IMR-90 (cell line): ENCODE measurements around the gene STX4. TPM values are rescaled to one million over a fixed set of nuclear protein-coding genes. Genes with fewer than 3 reads are reported as not detected.

ENCODE experiments used
- ATAC-seq: fragments of 200-7000 bp; cut with Tn5 transposase; 2 replicates; pipeline ENCODE4 v1.9.1; 2020; ENCODE audit warnings: low read depth, mild to moderate bottlenecking, moderate library complexity
- BruUV-seq: library from RNA; stranded (reverse); fragments of 400-500 nt; replicated peaks from 2 replicates; lab custom pipeline; 2021; lab: Mats Ljungman, UMichigan
- CTCF ChIA-PET: fragments of 300-600 bp; formaldehyde crosslinking; extraction: SDS; loops from one replicate; lab custom pipeline; 2021; ENCODE audit warnings: antibody characterized with exemption; lab: Yijun Ruan, JAX
- POLR2A ChIA-PET: fragments of 300-600 bp; sonication (Branson Sonifier 250); formaldehyde crosslinking; loops from one replicate; lab custom pipeline; 2022; ENCODE audit warnings: antibody characterized with exemption; ENCODE audit not compliant: unreplicated experiment; lab: Charles Lee
- DNase-seq: peaks from one replicate; pipeline ENCODE4 v3.0.0; 2013
- H2AFZ ChIP-seq: replicated peaks from 2 replicates; pipeline ENCODE3; 2013; ENCODE audit warnings: low read length, mild to moderate bottlenecking; ENCODE audit not compliant: poor library complexity
- H2AK5ac ChIP-seq: 2 replicates; pipeline ENCODE4 v1.6.1; 2013; ENCODE audit warnings: low read depth, low read length, inconsistent platforms
- H2AK9ac ChIP-seq: replicated peaks from 2 replicates; pipeline ENCODE3; 2013; ENCODE audit warnings: mild to moderate bottlenecking, low read depth, low read length, moderate library complexity; ENCODE audit not compliant: poor library complexity
- H2BK120ac ChIP-seq: 2 replicates; pipeline ENCODE4 v1.6.1; 2013; ENCODE audit warnings: low read depth, low read length, inconsistent platforms
- H2BK15ac ChIP-seq: 3 replicates; pipeline ENCODE4 v1.6.1; 2013; ENCODE audit warnings: low read depth, low read length, inconsistent platforms
- H2BK20ac ChIP-seq: 2 replicates; pipeline ENCODE4 v1.6.1; 2013; ENCODE audit warnings: low read depth, mild to moderate bottlenecking, inconsistent platforms, low read length, moderate library complexity
- H2BK5ac ChIP-seq: 2 replicates; pipeline ENCODE4 v1.6.1; 2013; ENCODE audit warnings: mild to moderate bottlenecking, low read depth, low read length, inconsistent platforms; ENCODE audit not compliant: poor library complexity, severe bottlenecking
- H3K14ac ChIP-seq: replicated peaks from 2 replicates; pipeline ENCODE4 v1.6.1; 2013; ENCODE audit warnings: low read depth, low read length, inconsistent platforms
- H3K18ac ChIP-seq: 2 replicates; pipeline ENCODE4 v1.6.1; 2013; ENCODE audit warnings: low read depth, low read length, control low read depth
- H3K23ac ChIP-seq: 2 replicates; pipeline ENCODE4 v1.6.1; 2013; ENCODE audit warnings: low read depth, low read length, inconsistent platforms
- H3K27ac ChIP-seq: 2 replicates; pipeline ENCODE4 v1.5.1; 2013; ENCODE audit warnings: mild to moderate bottlenecking, control low read depth, low read length; ENCODE audit not compliant: insufficient read depth
- H3K27me3 ChIP-seq: 2 replicates; pipeline ENCODE4 v1.6.1; 2013; ENCODE audit warnings: low read length; ENCODE audit not compliant: control insufficient read depth, insufficient read depth
- H3K36me3 ChIP-seq: 2 replicates; pipeline ENCODE4 v1.6.1; 2013; ENCODE audit warnings: low read length, mixed read lengths; ENCODE audit not compliant: control insufficient read depth, insufficient read depth
- H3K4ac ChIP-seq: 2 replicates; pipeline ENCODE4 v1.6.1; 2013; ENCODE audit warnings: low read depth, low read length, inconsistent platforms
- H3K4me1 ChIP-seq: 2 replicates; pipeline ENCODE4 v1.6.1; 2013; ENCODE audit warnings: low read length, mixed read lengths; ENCODE audit not compliant: control insufficient read depth, insufficient read depth
- H3K4me2 ChIP-seq: 2 replicates; pipeline ENCODE4 v1.6.1; 2013; ENCODE audit warnings: low read depth, mild to moderate bottlenecking, control low read depth, low read length, moderate library complexity
- H3K4me3 ChIP-seq: 2 replicates; pipeline ENCODE4 v1.5.1; 2013; ENCODE audit warnings: low read depth, mild to moderate bottlenecking, control low read depth, low read length, moderate library complexity; ENCODE audit not compliant: insufficient read depth
- H3K56ac ChIP-seq: 2 replicates; pipeline ENCODE4 v1.6.1; 2013; ENCODE audit warnings: low read length, inconsistent platforms; ENCODE audit not compliant: insufficient read depth; ENCODE audit errors: extremely low read depth
- H3K79me1 ChIP-seq, 2 experiments: 2 replicates each; pipeline ENCODE4 v1.6.1; 2013; ENCODE audit warnings: low read length in 2 of 2, inconsistent platforms in 1 of 2, low read depth in 1 of 2
- H3K9ac ChIP-seq: 2 replicates; pipeline ENCODE4 v1.6.1; 2013; ENCODE audit warnings: low read depth, low read length, control low read depth
- H3K9me1 ChIP-seq: 2 replicates; pipeline ENCODE4 v1.6.1; 2013; ENCODE audit warnings: low read length, inconsistent platforms; ENCODE audit not compliant: insufficient read depth
- H3K9me3 ChIP-seq: 2 replicates; pipeline ENCODE4 v1.6.1; 2013; ENCODE audit warnings: low read length; ENCODE audit not compliant: control insufficient read depth, insufficient read depth
- H4K20me1 ChIP-seq: 2 replicates; pipeline ENCODE4 v1.6.1; 2013; ENCODE audit warnings: low read length, inconsistent platforms; ENCODE audit not compliant: insufficient read depth
- H4K5ac ChIP-seq: 2 replicates; pipeline ENCODE4 v1.6.1; 2013; ENCODE audit warnings: mild to moderate bottlenecking, low read depth, low read length, control low read depth
- H4K8ac ChIP-seq, 2 experiments: 2 replicates each; pipeline ENCODE4 v1.6.1; 2013; ENCODE audit warnings: low read depth in 2 of 2, low read length in 2 of 2, control low read depth in 1 of 2, inconsistent platforms in 1 of 2
- H4K91ac ChIP-seq: 2 replicates; pipeline ENCODE4 v1.6.1; 2013; ENCODE audit warnings: low read depth, low read length, inconsistent platforms; ENCODE audit not compliant: insufficient read depth
- MXI1 ChIP-seq: IDR thresholded peaks from 2 replicates; pipeline ENCODE4 v1.6.1; 2012; ENCODE audit warnings: low read depth, mild to moderate bottlenecking, low read length, moderate library complexity, borderline replicate concordance
- SMC3 ChIP-seq: fragments of 150-350 bp; IDR thresholded peaks from 2 replicates; pipeline ENCODE4 v1.6.1; 2016; ENCODE audit warnings: low read depth, mild to moderate bottlenecking, antibody characterized with exemption, low read length, moderate library complexity
- WGBS, 2 experiments: methylation state at CpG; one replicate each; pipeline versions ENCODE4 v1.1.5 to v1.1.7; 2013; ENCODE audit warnings: missing lambda C conversion rate in 2 of 2; ENCODE audit not compliant: insufficient read length in 1 of 2; ENCODE audit errors: extremely low coverage in 2 of 2; 5-methylcytosine and 5-hydroxymethylcytosine counted together
- dilution Hi-C: fragments of 300-500 bp; cut with HindIII; formaldehyde crosslinking; loops from one replicate; pipeline ENCODE4 v1.14.3; 2018; ENCODE audit warnings: low sequenced_read_pairs; ENCODE audit not compliant: unreplicated experiment
- in situ Hi-C: fragments of 300-500 bp; cut with MboI; formaldehyde crosslinking; loops from 3 replicates; pipeline ENCODE4 v1.14.3; 2019; ENCODE audit warnings: low sequenced_read_pairs, inconsistent platforms, mixed read lengths
- intact Hi-C: fragments of 100-400 bp; cut with micrococcal nuclease; formaldehyde crosslinking; loops from 2 replicates; pipeline ENCODE4 v1.10.0; 2022
- polyA plus RNA-seq, 3 experiments: library from polyadenylated mRNA; depleted of rRNA; stranded (reverse); fragments of >200 nt; gene quantifications; 2 replicates each; pipeline ENCODE4 v1.2.3, GENCODE V29; 2012; ENCODE audit warnings: low replicate concordance in 1 of 3
- total RNA-seq: library from RNA; depleted of rRNA; stranded (reverse); fragments of >200 nt; gene quantifications from 2 replicates; pipeline ENCODE4 v1.2.3, GENCODE V29; 2012

STX4 gene
- total and polyA plus RNA-seq, 2 of the 4 experiments (the other 2 are of a cell fraction), result 23.5 to 67.9 TPM

- ChIA-PET CTCF (interaction anchor here (0.6 kb wide), 2 partner anchors 11 to 132 kb away, joined by 3 to 5 read pairs; no protein-coding TSS in a partner anchor), POLR2A (no interaction called here)
- TF ChIP-seq SMC3 (no peak), MXI1 (no peak)
- no TSS peak for BruUV-seq
- dilution Hi-C loops, result no loop called here
- H3K9me1 ChIP-seq, result peaks cover 21% of the 10 kb centered on the region
- H3K56ac ChIP-seq, result no peak overlapping the region
- no peaks in the 10 kb centered on the region; the same call in 1 of the 2 replicates for H4K20me1 ChIP-seq
- peaks cover 12% of the 10 kb centered on the region for H3K4me1 ChIP-seq
- H3K14ac ChIP-seq, result no peak overlapping the region; the same call in 1 of the 2 replicates
- 98% methylated on average over 8 of the region's 9 CpGs; no CpG with 5 or more reads in 1 of the 2 experiments for WGBS, 2 experiments
- no peak overlapping the region for H3K9ac ChIP-seq
- no peak overlapping the region for H3K27ac ChIP-seq
- peaks cover 22% of the 10 kb centered on the region for H3K36me3 ChIP-seq
- H3K9me3 ChIP-seq, result no peaks in the 10 kb centered on the region
- ATAC-seq (no peak), DNase-seq (no peak)
- no peak overlapping the region for H3K23ac ChIP-seq
- H3K79me1 ChIP-seq, result peaks cover 32 to 61% of the 10 kb centered on the region in 2 experiments; a peak in 3 of 4 replicates
- in situ Hi-C loops, result no loop called here
- H2BK15ac ChIP-seq, result no peak overlapping the region
- no peak overlapping the region; the same call in 1 of the 2 replicates for H4K91ac ChIP-seq
- peak overlapping the region; percentile 77 for H2BK5ac ChIP-seq
- peak overlapping the region; percentile 38; the same call in 1 of the 2 replicates for H2BK120ac ChIP-seq
- no peaks in the 10 kb centered on the region for H3K27me3 ChIP-seq
- H2AK9ac ChIP-seq, result peak overlapping the region; percentile 100
- H3K18ac ChIP-seq, result no peak overlapping the region
- no peak overlapping the region for H3K4me3 ChIP-seq
- 0 out of 2 replicates have a peak overlapping the region, but pooled peaks have one; percentile 0 for H4K5ac ChIP-seq
- intact Hi-C loops, result no loop called here
- H2AFZ ChIP-seq, result no peak overlapping the region
- H2AK5ac ChIP-seq, result peak overlapping the region; percentile 99; the same call in 1 of the 2 replicates
- no peak overlapping the region for H3K4me2 ChIP-seq
- H2BK20ac ChIP-seq, result no peak overlapping the region
- H4K8ac ChIP-seq, result 0 out of 4 replicates have a peak overlapping the region, but pooled peaks of 1 of the 2 experiments have one; percentile 53
- peak overlapping the region; percentile 100 for H3K4ac ChIP-seq
These were observed 30.1 kb downstream of the STX4 start for GRCh38 chr16:31063495-31063842.
